Lower leg skin (tissue), 3 donors: ENCODE data around the gene CMTM2.

Experiments
- POLR2A ChIP-seq, 2 donors: fragments of 450-650 bp; IDR thresholded peaks; one replicate each; pipeline ENCODE4 v1.6.1; 2016 to 2017; ENCODE audit warnings: antibody characterized with exemption in 2 of 2, mild to moderate bottlenecking in 1 of 2, moderate library complexity in 1 of 2
- TF ChIP-seq, protein P1 (sequence below), 3 donors: fragments of 450-650 bp; IDR thresholded peaks; one replicate each; pipeline ENCODE4 v1.5.1; 2016; ENCODE audit warnings: antibody characterized with exemption in 3 of 3, mild to moderate bottlenecking in 3 of 3, moderate library complexity in 2 of 3

DNA sequence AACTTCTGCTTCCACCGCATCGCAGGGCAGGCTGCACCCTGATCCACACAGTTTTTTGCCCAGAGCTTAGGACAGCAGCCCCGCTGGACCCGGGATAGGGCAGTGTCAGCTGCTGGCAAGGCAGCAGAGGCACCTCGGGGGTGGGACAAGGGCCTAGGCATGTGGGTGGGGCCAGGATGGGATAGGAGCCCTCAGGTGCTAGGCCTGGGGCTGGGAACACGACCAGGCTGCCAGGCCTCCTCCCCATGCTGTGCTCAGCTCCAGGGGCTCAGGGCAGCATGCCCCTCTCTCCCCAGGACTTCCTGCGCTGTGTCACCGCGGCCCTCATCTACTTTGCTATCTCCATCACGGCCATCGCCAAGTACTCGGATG is 29.9 kb downstream of the CMTM2 start:
- TF ChIP-seq, protein P1, sequence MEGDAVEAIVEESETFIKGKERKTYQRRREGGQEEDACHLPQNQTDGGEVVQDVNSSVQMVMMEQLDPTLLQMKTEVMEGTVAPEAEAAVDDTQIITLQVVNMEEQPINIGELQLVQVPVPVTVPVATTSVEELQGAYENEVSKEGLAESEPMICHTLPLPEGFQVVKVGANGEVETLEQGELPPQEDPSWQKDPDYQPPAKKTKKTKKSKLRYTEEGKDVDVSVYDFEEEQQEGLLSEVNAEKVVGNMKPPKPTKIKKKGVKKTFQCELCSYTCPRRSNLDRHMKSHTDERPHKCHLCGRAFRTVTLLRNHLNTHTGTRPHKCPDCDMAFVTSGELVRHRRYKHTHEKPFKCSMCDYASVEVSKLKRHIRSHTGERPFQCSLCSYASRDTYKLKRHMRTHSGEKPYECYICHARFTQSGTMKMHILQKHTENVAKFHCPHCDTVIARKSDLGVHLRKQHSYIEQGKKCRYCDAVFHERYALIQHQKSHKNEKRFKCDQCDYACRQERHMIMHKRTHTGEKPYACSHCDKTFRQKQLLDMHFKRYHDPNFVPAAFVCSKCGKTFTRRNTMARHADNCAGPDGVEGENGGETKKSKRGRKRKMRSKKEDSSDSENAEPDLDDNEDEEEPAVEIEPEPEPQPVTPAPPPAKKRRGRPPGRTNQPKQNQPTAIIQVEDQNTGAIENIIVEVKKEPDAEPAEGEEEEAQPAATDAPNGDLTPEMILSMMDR (IDR thresholded peaks at IDR 0.05): no peak
- no peak for TF ChIP-seq POLR2A (IDR thresholded peaks at IDR 0.05)
